DMS53 treated with DMSO at 0.1 percent for 48 hours (cell line): Measurements from ENCODE around the gene TRAF3.

Experiments
- DNase-seq: peaks from one replicate; lab custom pipeline; 2025; ENCODE audit not compliant: unreplicated experiment; lab: John Stamatoyannopoulos, UW

The TRAF3 gene

DNA sequence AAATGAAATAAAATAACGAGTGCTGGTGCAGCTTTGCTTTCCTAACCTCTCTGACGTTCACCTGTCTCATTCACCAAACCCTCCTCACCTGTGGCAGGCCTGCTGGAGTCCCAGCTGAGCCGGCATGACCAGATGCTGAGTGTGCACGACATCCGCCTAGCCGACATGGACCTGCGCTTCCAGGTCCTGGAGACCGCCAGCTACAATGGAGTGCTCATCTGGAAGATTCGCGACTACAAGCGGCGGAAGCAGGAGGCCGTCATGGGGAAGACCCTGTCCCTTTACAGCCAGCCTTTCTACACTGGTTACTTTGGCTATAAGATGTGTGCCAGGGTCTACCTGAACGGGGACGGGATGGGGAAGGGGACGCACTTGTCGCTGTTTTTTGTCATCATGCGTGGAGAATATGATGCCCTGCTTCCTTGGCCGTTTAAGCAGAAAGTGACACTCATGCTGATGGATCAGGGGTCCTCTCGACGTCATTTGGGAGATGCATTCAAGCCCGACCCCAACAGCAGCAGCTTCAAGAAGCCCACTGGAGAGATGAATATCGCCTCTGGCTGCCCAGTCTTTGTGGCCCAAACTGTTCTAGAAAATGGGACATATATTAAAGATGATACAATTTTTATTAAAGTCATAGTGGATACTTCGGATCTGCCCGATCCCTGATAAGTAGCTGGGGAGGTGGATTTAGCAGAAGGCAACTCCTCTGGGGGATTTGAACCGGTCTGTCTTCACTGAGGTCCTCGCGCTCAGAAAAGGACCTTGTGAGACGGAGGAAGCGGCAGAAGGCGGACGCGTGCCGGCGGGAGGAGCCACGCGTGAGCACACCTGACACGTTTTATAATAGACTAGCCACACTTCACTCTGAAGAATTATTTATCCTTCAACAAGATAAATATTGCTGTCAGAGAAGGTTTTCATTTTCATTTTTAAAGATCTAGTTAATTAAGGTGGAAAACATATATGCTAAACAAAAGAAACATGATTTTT is 128.2 kb downstream of the TRAF3 start:
- no peak for DNase-seq

DNA sequence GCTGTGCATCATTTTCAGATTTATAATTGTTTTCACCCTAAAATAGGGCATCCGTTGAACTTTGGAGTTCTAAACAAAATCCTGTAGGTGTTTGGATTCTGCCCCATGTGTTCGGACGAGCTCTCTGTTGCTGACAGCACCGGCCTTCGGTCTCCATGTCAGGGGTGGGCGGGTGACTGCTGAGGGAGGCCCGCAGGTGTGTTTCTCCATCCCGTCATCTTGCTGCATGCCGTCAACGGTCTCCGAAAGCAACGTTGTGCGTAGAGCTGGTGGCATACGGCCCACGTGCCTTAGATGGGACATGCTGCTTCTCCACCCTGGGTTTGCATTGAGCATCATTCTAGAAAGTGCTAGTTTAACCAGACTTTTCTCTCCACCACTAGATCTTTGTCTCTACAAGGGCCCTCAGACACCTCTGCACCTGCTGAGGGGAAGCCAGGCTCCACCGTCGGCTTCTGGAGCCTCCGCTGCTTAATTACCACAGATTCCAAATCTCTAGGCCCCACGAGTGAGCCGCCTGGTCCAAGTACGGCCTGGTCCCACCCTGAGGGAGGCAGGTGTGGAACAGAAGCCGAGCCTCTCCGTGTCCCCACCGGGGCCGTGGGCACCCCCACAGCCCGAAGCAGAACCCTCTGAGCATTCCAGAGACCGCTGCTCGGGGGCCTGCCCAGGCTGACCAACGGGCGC is 129.5 kb downstream of the TRAF3 start:
- DNase-seq, result no peak

DNA sequence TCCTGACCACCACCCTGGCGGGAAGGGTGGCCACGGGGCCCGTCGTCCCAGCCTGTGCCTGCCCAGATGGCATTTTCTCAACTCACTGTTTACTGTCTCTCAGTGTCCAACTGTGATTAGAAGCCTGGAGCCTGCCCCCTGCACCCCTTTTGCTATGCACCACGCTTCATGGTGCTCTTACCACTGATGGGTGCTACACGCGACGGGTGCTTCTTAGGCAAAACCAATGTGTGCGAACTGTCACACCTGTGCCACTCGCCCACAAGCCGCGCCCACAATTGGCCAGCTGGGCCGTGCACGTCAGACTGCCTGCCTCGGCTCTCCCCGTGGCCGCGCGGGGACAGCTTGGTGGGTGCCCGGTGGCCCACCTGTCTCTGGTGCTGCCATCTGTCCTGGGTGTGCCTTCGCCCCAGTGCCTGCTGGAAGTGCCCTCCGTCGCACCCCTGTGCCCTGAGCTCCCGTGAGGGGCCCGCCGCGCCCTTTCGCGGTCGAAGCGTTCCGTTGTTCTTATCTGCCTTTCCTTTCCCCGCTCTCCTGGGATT is 130.1 kb downstream of the TRAF3 start:
- no peak for DNase-seq

DNA sequence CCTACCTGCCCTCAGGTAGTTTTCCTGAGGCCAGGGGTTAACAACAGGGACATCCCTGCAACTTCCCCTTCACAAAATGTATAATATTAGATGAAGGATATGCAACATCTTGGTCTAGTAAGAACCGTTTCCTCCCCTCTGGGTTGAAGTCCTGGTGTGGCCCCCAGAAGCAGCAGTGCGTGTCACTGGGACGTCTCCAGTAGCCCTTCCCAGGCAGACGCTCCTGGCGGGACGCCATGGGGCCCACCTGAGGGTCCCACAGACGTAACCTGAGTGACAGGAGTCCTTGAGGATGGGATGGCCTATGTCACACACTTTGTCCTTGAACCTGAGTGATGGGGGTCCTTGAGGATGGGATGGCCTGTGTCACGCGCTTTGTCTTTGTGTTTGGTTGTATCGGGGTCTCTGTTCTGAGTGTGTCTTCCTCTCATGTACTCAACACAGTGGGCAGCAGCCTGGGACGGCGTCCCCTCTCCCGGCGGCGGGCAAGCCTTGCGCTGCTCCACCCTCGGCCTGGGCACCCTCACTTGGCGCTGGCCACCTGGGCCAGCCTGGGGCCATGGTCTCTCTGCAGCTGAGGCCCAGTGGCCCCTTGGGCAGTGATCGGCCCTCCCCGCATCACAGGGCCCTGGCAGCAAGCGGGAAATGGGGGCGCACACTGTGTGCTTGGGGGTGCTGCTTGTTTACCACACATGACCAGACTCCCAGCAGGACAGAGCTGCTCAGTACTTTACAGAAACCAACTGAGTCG is 130.9 kb downstream of the TRAF3 start:
- DNase-seq, result no peak

DNA sequence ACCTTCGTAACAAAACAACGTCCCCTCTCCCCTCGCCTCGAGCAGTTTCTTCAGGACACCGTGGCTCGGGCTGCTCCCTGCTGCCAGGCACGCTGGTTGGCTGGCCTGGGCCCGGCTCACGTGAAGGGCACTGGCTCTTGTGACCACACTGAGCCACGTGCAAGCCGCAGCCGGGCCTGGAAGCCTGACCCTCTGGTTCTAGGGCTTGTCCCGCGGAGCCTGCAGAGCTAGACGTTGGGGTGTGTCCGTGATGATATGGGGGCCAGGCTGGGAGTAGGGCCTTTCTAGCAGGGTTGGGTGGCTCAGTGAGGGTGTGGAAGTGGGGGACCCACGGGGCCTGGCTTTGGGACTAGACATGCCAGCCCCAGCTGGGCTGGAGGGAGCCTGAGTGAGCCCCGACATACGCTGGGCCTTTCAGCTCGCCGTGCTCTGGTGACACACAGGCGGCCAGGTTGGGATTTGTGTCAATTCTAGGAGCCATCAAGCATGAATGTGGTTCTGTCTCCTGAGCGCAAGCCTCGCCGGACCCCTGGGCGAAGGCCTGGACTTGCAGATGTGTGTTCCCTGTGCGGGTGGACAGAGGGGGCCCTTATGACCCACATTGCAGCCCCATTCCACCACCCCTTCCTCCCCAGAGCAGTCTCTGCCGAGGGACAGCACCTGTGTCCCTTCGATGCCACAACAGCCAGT is 131.7 kb downstream of the TRAF3 start:
- no peak for DNase-seq

DNA sequence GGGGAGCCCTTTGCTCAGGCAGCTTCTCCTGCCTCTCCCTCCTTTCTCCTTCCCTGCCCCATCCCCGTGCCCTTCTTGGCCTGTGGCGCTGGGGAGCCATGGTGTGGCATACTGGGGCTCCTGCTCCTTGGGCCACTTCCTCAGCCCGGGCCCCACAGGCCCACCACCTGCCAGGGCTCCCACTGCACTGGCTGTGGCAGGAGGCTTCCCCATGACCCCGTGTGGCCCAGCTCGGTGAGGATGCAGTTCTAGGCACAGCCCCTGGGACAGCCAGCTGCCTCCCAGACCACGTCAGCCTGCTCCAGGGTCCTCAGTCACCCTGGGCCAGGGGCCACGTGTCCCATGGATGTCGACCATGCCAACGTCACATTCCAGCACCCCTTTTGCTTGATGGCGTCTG is 132.2 kb downstream of the TRAF3 start:
- no peak for DNase-seq

DNA sequence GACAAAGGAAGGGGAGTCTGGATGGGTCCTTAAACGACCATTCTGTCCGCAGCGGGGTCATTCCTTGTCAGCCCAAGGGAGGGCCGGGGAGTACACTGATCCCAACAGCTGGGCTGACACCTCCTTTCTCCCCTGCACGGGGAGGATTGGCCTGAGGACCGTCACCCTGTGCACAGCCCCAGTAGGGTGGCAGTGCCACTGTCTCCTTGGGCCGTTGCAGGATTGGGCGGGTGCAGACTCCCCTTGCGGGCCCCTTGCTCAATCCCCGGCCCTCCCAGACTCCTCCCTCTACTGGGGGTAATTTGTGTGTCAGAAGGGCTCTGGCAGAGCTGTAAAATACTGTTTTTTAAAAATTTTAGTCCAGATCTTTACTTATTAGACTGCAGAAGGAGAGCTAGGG is 132.7 kb downstream of the TRAF3 start:
- DNase-seq, result no peak

DNA sequence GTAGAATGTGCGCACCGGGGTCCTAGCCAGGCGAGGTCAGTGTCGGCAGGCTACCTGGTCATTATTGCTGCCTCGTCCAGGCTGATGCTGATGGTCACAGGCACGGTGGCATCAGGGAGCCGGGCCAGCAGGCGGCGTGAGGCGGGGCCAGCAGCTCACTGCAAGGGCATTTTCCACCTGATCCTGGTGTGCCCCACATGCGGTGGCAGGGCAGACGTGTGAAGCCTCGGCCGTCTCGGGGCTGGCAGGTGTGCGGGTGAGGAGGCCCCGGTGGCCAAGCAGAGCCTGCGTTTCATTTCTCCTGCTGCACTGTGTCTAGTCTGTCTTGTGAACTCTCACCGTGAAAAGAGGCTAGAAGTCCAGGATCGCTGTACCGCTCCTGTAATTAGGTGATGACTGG is 133.2 kb downstream of the TRAF3 start:
- no peak for DNase-seq

DNA sequence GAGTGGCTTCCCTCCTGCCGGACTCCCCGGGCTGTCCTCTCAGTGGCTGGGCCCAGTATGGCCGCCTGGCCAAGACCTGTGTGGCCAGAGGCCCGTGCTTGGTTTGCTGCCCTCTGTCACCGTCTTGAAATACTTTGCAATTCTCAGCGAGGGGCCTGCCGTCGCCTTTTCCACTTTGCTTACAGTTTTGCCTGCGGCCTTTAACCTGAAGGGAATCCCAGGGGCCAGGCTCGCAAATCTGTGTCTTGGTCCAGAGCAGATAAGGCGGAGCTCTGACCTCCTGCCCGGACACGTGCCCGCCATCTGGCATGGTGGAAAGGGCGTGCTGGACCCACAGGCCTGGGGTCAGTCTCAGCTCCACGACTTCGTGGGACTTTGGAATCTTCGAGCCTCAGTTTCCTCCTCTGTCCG is 134.3 kb downstream of the TRAF3 start:
- no peak for DNase-seq

DNA sequence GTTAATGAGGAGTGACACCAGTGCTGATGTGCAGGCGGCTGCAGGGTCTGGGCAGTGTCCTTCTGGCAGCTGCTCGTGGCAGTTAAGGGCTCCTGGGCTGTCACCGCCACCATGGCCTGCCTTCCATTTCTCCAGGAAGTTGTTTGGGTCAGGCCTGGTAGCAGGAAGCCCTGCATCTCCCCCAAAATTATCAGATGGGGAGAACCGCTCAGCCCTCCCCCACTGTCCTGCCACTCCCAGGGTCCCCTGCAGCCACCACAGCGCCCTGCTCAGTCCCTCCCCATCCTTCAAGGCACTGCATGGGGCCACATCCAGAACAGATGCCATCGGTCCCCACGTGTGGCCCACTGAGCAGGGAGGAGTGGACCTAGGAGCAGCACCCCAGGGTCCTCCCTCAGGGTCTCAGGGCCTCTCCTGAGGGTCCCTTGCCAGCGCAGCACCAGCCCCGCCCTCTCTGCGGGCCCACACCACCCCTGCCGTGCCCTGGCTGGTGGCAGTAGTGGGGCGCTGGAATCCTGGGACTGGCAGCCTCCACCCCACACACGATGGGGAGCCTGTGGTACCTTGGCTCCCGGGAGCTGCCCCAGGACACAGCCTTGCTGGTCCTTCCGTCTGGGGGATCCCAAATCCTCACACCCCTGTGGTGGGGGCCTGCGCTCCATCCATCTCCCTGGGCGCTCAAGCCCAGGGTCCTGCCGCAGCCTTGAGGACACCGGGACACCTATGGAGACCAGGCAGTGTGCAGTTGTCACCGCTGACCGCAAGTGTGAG is 134.9 kb downstream of the TRAF3 start:
- no peak for DNase-seq

DNA sequence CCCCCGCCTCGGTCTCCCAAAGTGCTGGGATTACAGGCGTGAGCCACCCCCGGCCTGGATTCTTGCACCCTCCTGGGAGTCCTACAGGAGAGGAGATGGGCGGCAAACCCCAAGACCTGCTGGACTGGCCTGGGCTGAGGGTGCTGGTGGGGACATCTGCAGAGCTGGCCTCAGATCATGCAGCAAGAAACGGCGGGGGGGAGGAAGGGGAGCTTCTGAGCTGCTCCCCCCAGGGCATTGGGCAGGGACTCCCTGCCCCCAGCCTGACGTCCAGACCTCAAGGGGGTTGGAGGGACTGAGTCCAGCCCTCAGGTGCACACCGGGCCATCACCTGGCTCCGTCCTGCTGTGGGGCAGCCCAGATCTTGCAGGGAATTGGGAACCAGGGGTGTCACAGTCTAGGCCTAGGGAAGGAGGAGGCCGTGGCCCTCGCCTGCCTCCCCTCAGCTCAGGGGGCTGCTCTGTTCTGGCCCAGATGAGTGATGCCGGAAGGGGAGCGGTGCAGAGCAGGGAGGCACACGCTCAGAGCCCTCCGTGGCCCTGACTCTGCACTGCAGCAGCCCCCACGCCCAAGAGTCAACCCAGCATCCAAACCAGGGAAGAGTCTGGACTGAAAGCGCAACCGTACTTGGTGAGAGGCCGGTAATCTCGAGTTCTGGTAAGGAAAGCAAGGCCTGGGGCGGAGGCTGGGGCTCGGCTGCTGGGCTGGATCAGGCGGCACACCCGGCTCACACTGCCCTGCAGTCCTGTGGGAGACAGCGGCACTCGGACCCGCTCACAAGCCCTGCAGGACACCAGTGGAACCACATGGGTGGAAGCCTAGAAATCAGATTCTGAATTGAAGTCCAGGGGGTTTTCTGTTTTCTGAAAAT is 136.3 kb downstream of the TRAF3 start:
- DNase-seq, result no peak

DNA sequence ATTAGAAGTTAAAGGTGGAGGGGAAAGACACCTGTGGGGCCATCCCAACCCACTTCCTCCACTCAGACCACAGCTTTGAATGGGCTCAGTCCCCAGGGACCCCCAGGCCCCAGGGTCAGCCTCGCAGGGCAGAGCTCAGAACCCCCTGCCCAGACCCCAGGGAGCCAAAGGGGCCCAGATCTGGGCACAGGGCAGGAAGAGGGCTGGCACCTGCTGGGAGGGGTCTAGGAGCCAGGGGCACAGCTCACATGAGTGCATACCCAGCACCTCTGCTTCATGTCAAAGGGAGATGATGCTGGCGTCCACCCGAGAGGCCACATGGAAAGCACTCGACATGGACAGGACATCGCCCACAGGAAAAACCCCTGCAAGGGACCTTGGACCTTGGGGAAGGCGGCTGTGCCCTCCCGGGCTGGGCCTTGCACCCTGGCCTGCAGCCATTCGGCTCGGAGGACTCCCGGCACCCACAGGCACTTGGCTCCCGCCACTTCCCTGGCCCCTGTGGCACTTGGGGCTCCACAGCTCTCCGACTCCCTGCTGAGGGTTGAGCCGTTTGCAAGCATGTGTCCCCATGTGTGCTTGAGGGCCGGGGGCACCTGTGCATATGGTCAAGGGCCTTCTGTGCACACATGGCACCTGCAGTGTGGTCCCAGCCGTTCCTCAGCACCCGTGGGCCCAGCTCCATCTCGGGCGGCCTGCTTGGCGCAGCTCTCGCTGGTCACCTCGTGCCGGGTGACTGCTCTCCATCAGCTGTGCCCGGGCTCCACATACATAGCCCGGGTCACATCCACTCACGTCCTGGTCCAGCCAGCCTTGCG is 137.4 kb downstream of the TRAF3 start:
- DNase-seq, result no peak

DNA sequence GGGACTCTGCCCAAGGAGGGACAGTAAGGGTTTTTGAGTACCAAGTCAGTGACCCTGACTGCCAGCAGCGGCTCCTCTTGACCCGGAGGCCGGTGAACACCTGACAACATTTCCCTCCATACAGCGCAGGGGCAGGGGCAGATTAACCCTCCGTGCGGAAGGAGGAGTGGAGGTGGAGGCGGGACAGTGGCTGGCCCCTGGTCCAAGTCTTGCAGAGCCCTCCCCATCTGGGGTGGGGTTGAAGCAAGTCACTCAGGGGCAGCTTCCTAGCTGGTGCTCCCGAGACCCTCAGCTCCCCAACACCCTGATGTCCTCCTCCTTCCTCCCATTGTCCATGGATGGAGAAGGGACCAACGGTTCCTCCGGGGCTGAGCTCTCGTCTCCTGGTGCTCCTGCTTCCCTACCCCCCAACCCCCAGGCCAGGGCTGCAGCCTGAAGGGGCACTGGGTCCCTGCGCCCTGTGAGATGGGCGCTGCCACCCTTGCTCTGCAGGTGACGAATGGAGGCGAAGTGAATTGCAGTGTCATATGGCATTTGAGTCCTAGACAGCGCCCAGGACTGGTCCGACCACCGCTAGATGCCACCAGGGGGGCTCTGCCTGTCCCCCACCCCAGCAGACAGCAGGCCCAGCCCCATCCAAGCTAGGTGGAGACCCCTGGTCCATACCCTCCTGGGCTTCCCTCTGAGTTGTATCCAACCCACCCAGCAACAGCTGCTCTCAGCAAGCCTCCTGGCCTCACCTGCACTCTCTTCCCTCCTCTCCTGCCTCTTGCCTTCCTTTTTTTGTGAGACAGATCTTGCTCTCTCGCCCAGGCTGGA is 138.3 kb downstream of the TRAF3 start:
- no peak for DNase-seq

DNA sequence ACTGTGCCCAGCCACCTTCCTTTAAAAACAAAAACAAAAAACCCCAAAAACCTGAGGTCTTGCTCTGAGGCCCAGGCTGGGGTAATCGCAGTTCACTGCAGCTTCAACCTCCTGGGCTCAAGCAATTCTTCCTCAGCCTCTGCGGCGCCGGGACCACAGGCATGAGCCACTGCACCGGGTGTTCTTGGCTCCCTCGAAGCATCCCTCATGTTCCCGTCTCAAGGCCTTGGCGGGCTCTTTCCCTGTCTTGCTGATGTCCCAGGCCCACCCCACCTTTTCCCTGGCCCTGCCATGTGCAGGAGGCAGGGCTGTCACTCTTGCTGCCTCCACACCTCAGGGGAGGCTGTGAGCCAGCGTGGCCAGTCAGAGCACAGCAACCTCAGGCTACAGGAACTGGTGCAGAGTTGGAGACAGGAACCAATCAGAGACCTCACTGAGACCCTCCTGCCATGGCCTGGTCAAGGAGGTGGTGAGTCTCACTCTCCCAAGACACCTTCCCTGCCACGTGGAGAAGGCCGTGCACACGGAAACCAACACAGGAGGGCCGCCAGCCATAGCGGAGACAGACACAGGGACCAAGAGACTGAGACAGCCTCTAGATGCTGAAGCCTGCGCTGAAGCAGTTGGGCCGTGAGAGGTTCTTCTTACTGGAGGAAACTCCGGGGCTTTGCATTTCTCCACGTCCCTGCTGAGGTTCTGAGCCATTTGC is 139.3 kb downstream of the TRAF3 start:
- no peak for DNase-seq

DNA sequence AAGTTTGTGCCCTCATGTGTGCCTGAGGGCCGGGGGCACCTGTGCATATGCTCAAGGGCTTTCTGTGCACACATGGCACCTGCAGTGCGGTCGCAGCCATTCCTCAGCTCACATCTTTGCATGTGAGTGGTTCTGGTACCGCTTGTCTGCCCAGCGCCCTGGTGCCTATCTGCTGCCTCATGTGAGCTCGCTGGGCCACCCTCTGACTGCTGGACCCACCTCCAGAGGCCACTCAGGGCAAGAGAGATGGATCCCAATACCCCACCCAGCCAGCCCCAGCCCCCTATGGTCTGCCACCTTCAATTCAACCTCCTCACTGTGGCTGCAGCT is 139.8 kb downstream of the TRAF3 start:
- DNase-seq, result no peak

DNA sequence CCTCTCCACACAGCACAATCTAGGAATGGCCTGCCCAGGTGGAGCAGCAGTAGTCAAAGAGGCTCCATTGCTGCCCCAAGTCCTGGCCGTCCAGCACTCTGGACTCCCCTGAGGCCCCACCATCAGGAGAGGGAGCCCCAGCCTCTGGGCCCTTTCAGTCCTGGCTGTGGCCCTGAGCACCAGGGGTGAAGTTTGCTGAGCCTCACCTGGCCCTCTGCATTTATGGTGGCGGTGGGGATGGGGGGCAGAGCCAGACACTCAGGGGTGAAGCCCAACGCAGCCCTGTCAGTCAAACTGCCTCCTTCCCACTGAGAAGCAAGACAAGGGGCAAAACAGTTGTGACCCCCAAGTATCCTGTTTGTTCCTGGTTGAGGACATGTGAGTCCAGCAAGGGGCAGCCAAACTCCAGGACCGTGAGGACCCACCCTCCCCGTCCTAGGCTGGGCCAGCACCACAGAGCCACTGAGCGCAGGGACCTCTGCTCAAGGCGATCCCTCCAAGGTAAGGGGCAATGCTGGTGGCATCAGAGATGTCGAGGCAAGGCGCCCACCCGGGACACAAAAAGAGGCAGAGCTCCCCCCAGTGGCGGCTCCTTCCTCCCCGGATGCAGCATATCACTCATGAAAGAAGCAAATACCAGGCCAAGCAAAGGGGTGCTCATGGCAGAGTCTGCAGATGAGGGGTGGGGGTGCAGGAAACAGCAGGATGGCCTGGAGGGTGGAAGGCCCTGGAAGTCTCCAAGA is 140.4 kb downstream of the TRAF3 start:
- DNase-seq, result no peak
